AG04449 (cell line): Measurements from ENCODE around the gene DSTN.
A peak's percentile ranks its signal among the peaks of the same experiment; 100 is the strongest.

ENCODE experiments used
- CTCF ChIA-PET: fragments of 350-600 bp; formaldehyde crosslinking; extraction: SDS; loops from one replicate; lab custom pipeline; 2021; ENCODE audit warnings: antibody characterized with exemption; lab: Yijun Ruan, JAX
- POLR2A ChIA-PET: fragments of 400-600, 350-600 bp; formaldehyde crosslinking; extraction: SDS; loops from one replicate; lab custom pipeline; 2020; ENCODE audit warnings: antibody characterized with exemption, inconsistent platforms; lab: Yijun Ruan, JAX
- DNase-seq: peaks from one replicate; pipeline ENCODE4 v3.0.0-alpha.2; 2010; ENCODE audit warnings: low read depth, low spot score
- H3K4me3 ChIP-seq: 2 replicates; pipeline ENCODE4 v1.5.1; 2011; ENCODE audit warnings: low read depth, mild to moderate bottlenecking, control low read depth, low read length
- CTCF ChIP-seq: IDR thresholded peaks from one replicate; pipeline ENCODE4 v1.5.1; 2011; ENCODE audit warnings: mild to moderate bottlenecking, moderate library complexity, low read length, control low read depth, inconsistent platforms; ENCODE audit not compliant: insufficient read depth; ENCODE audit errors: missing control alignments

Gene DSTN

GRCh38 chr20:17542481-17542880 lies 27.4 kb upstream of the DSTN start:
- no peak overlapping the region for H3K4me3 ChIP-seq
- TF ChIP-seq CTCF = no peak
- no peak for DNase-seq
- ChIA-PET CTCF (interaction anchor here (0.6 to 7.7 kb wide), 10 partner anchors 8 to 453 kb away, joined by 3 to 44 read pairs (median 8); partner anchors contain the start of gene DSTN), POLR2A (interaction anchor here (0.7 to 3.5 kb wide), 7 partner anchors 16 to 425 kb away, joined by 3 to 26 read pairs (median 3); partner anchors contain the start of gene DSTN)

GRCh38 chr20:17542993-17543412 lies 26.9 kb upstream of the DSTN start:
- TF ChIP-seq CTCF = no peak
- peak; percentile 81 for DNase-seq
- CTCF ChIA-PET = interaction anchor here (0.6 to 7.7 kb wide), 12 partner anchors 9 to 453 kb away, joined by 3 to 44 read pairs (median 4); partner anchors contain the start of gene DSTN
- H3K4me3 ChIP-seq = no peak overlapping the region
- POLR2A ChIA-PET = interaction anchor here (1.2 to 3.5 kb wide), 3 partner anchors 15 to 28 kb away, joined by 3 to 26 read pairs (median 5); partner anchors contain the start of gene DSTN

DNA sequence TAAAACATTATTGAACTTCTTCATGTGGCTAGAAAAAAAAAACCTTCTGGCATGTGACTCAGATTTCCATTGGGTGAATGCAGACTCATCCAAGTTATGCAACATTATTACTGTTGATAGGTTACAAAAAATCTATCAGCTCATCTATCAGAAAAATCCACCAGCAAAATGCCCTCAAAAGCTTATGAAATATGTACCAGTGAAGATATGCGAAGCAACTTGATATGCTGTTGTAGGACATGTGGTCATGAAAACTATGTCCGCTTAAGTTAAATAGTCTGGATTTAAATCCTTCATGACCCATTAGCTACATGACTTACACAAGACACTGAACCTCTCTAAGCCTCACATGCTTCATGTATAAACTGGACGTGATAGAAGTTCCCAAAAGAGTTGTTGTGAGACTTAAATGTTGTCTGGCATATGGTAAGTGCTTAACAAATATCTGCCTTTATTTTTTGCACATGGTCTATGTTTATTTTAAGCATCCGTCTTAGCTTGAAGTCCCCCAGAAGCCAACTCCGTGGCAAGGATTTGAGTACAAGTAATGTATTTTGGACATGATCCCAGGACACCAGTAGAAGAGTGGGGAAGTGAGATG lies 26.2 kb upstream of the DSTN start:
- no peak overlapping the region for H3K4me3 ChIP-seq
- TF ChIP-seq CTCF = no peak
- ChIA-PET POLR2A (interaction anchor here (3.5 kb wide), 1 partner anchor 27 kb away, joined by 26 read pairs; the partner anchor contains the start of gene DSTN), CTCF (interaction anchor here (0.6 to 7.7 kb wide), 10 partner anchors 10 to 424 kb away, joined by 3 to 44 read pairs (median 4); partner anchors contain the start of gene DSTN)
- DNase-seq = no peak

DNA sequence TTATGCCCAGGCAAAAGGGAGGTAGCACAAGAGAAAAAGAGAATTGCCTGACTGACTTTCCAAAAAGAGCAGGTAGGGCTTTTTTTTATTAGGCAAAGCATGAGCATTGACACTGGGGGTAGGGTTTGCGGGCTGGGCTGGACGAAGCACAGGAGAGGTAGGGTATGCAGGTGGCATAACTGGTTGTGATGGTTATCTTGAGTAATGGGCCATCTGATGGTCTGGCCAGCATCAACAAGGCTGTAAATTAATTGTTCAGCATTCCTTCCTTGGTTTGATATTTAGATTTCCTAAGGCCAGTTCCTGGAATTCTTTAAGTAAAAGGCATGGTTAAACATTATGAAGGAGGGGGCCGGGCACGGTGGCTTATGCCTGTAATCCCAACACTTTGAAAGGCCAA lies 24.7 kb upstream of the DSTN start:
- no peak overlapping the region for H3K4me3 ChIP-seq
- CTCF ChIA-PET = interaction anchor here (1.2 to 7.7 kb wide), 3 partner anchors 13 to 49 kb away, joined by 3 to 44 read pairs (median 6); no protein-coding TSS in a partner anchor
- DNase-seq = no peak
- TF ChIP-seq CTCF = no peak
- POLR2A ChIA-PET = no interaction called here

DNA sequence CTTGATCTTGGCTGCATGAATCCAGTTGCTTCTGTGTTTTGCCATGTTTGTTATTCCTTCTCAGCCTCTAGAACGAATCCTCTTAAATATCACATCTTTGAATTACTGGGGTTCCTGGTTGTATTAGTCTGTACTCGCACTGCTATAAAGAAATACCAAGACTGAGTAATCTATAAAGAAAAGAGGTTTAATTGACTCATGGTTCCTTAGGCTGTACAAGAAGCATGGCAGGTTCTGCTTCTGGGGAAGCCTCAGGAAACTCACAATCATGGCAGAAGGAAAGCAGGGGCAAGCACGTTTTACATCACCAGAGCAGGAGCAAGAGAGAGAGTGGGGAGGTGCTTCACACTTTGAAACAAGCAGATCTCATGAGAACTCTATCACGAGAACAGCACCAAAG lies 20.7 kb upstream of the DSTN start:
- no peak overlapping the region for H3K4me3 ChIP-seq
- ChIA-PET POLR2A (no interaction called here), CTCF (no interaction called here)
- no peak for TF ChIP-seq CTCF
- DNase-seq = no peak

DNA sequence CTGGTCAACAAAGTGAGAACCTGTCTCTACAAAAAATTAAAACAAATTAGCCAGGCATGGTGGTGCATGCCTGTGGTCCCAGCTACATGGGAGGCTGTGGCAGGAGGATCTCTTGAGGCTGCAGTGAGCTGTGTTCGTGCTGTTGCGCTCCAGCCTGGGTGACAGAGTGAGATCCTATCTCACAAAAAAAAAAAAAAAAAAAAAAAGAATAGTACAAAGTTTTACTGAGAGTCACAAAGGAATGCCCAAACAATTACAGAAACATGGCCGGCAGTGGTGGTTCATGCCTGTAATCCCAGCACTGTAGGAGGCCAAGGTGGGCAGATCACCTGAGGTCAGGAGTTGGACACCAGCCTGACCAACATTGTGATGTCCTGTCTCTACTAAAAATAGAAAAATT lies 14.8 kb upstream of the DSTN start:
- no peak for DNase-seq
- ChIA-PET CTCF (interaction anchor here (2.9 to 7.3 kb wide), 2 partner anchors 12 to 18 kb away, joined by 11 to 44 read pairs; no protein-coding TSS in a partner anchor), POLR2A (no interaction called here)
- no peak overlapping the region for H3K4me3 ChIP-seq
- no peak for TF ChIP-seq CTCF
